Keratinocyte (primary cell): ENCODE data around the gene TIE1. TPM values are rescaled to one million over a fixed set of nuclear protein-coding genes. Genes with fewer than 3 reads are reported as not detected.

Source experiments
- DNase-seq: peaks from one replicate; pipeline ENCODE4 v3.0.0-alpha.2; 2011; ENCODE audit warnings: low read depth, missing footprints, low spot score
- FAIRE-seq: peaks from 2 replicates; lab custom pipeline; 2011; peaks lifted over from hg19 to GRCh38; lab: Jason Lieb, UNC
- H2AFZ ChIP-seq: 2 replicates; pipeline ENCODE4 v1.6.0; 2012; ENCODE audit warnings: low read length, control low read depth, inconsistent platforms; ENCODE audit not compliant: control insufficient read depth
- H3K27ac ChIP-seq: 2 replicates; pipeline ENCODE4 v1.5.1; 2011; ENCODE audit warnings: low read length; ENCODE audit not compliant: control insufficient read depth, insufficient read depth
- H3K27me3 ChIP-seq: 3 replicates; pipeline ENCODE4 v1.6.0; 2011; ENCODE audit warnings: low read length; ENCODE audit not compliant: control insufficient read depth, insufficient read depth; ENCODE audit errors: extremely low read depth
- H3K36me3 ChIP-seq, 2 experiments: 2 replicates in 1 of 2; 3 replicates in 1 of 2; pipeline ENCODE4 v1.5.1; 2011; ENCODE audit warnings: low read length in 2 of 2, mild to moderate bottlenecking in 1 of 2; ENCODE audit not compliant: control insufficient read depth in 2 of 2, insufficient read depth in 2 of 2; ENCODE audit errors: extremely low read depth in 1 of 2
- H3K4me1 ChIP-seq: 3 replicates; pipeline ENCODE4 v1.5.1; 2011; ENCODE audit warnings: low read length; ENCODE audit not compliant: control insufficient read depth, insufficient read depth; ENCODE audit errors: extremely low read depth
- H3K4me2 ChIP-seq: 3 replicates; pipeline ENCODE4 v1.6.0; 2011; ENCODE audit warnings: low read depth, low read length; ENCODE audit not compliant: control insufficient read depth, insufficient read depth; ENCODE audit errors: extremely low read depth
- H3K4me3 ChIP-seq, 3 experiments: fragments of 200-600 bp in 1 of 3; sonication (generic) in 1 of 3; 2 replicates in 2 of 3; 3 replicates in 1 of 3; pipeline ENCODE4 v1.5.1; 2011 to 2016; ENCODE audit warnings: low read length in 3 of 3, mild to moderate bottlenecking in 3 of 3, control low read depth in 2 of 3, inconsistent platforms in 1 of 3, low read depth in 1 of 3, mixed read lengths in 1 of 3, mixed run types in 1 of 3, moderate library complexity in 1 of 3; ENCODE audit not compliant: control insufficient read depth in 2 of 3, insufficient read depth in 2 of 3; ENCODE audit errors: extremely low read depth in 1 of 3
- H3K79me2 ChIP-seq: 2 replicates; pipeline ENCODE4 v1.6.0; 2012; ENCODE audit warnings: low read length; ENCODE audit not compliant: control insufficient read depth, insufficient read depth
- H3K9ac ChIP-seq: 3 replicates; pipeline ENCODE4 v1.6.0; 2011; ENCODE audit warnings: low read length; ENCODE audit not compliant: control insufficient read depth, insufficient read depth; ENCODE audit errors: extremely low read depth
- H3K9me1 ChIP-seq: 3 replicates; pipeline ENCODE4 v1.6.0; 2011; ENCODE audit warnings: low read length; ENCODE audit not compliant: control insufficient read depth, insufficient read depth; ENCODE audit errors: extremely low read depth
- H3K9me3 ChIP-seq: 2 replicates; pipeline ENCODE4 v1.5.1; 2012; ENCODE audit warnings: low read depth, low read length; ENCODE audit not compliant: control insufficient read depth
- H4K20me1 ChIP-seq: 3 replicates; pipeline ENCODE4 v1.6.0; 2011; ENCODE audit warnings: low read length; ENCODE audit not compliant: control insufficient read depth, insufficient read depth; ENCODE audit errors: extremely low read depth
- EZH2 ChIP-seq: IDR thresholded peaks from one replicate; pipeline ENCODE4 v1.6.1; 2012; ENCODE audit warnings: inconsistent platforms, mild to moderate bottlenecking, low read length, moderate library complexity
- dilution Hi-C: fragments of 300-500 bp; cut with MboI; formaldehyde crosslinking; loops from one replicate; pipeline ENCODE4 v1.7.0; 2020; ENCODE audit warnings: low sequenced_read_pairs; ENCODE audit not compliant: extremely low pct_ligation_motif_present
- polyA plus RNA-seq, 5 experiments: library from polyadenylated mRNA; depleted of rRNA in 3 of 5; stranded (reverse) in 3 of 5; stranded (forward) in 1 of 5; unstranded in 1 of 5; fragments of >200 nt; gene quantifications; 1 replicate in 1 of 5; 2 replicates in 3 of 5; 3 replicates in 1 of 5; pipeline versions ENCODE4 v1.2.1 to v1.2.3, GENCODE V29; 2011 to 2012; ENCODE audit warnings: missing spikeins in 2 of 5, low read depth in 1 of 5, low replicate concordance in 1 of 5
- TF ChIP-seq, protein P1 (sequence below), 3 experiments: IDR thresholded peaks in 1 of 3; conservative IDR thresholded peaks in 1 of 3; optimal IDR thresholded peaks in 1 of 3; 2 replicates in 2 of 3; 3 replicates in 1 of 3; pipeline versions ENCODE3 to v1.5.1; 2011; ENCODE audit warnings: low read length in 3 of 3, mild to moderate bottlenecking in 3 of 3, moderate library complexity in 2 of 3, control low read depth in 1 of 3, inconsistent platforms in 1 of 3; ENCODE audit not compliant: insufficient read depth in 2 of 3; ENCODE audit errors: extremely low read depth in 1 of 3

The TIE1 gene
- polyA plus RNA-seq, 1 donor (not counting 4 experiments of a cell fraction or from before 2014, with no cell fraction given), result not detected

DNA sequence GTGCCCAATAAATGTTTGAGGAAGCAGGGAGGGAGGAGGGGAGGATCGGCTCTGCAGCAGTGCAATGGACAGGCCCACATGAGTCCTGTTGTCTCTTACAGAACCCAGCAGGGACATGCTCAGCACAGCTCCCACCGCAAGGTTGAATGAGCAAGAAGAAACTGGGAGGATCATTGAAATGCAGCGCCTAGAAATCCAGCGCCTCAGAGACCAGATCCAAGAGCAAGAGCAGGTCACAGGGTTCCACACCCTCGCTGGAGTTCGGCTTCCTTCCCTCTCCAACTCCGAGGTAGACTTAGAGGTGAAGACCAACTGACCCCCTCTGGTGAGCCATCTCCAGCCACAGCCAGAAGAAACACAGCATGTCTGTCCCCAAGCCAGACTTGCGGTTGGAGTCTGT is 46.9 kb upstream of the TIE1 start:
- Histone ChIP-seq H2AFZ (no peak overlapping the region), H4K20me1 (no peaks in the 10 kb centered on the region), H3K27ac (no peak overlapping the region), H3K9ac (no peak overlapping the region), H3K79me2 (no peaks in the 10 kb centered on the region), H3K4me2 (no peak overlapping the region), H3K4me1 (no peaks in the 10 kb centered on the region), H3K9me1 (no peaks in the 10 kb centered on the region), H3K4me3 (no peak overlapping the region), H3K36me3 (no peaks in the 10 kb centered on the region), H3K27me3 (peaks cover 16% of the 10 kb centered on the region), H3K9me3 (no peaks in the 10 kb centered on the region)
- dilution Hi-C loops, result no loop called here
- DNase-seq, result no peak
- TF ChIP-seq EZH2, result no peak
- TF ChIP-seq, protein P1, sequence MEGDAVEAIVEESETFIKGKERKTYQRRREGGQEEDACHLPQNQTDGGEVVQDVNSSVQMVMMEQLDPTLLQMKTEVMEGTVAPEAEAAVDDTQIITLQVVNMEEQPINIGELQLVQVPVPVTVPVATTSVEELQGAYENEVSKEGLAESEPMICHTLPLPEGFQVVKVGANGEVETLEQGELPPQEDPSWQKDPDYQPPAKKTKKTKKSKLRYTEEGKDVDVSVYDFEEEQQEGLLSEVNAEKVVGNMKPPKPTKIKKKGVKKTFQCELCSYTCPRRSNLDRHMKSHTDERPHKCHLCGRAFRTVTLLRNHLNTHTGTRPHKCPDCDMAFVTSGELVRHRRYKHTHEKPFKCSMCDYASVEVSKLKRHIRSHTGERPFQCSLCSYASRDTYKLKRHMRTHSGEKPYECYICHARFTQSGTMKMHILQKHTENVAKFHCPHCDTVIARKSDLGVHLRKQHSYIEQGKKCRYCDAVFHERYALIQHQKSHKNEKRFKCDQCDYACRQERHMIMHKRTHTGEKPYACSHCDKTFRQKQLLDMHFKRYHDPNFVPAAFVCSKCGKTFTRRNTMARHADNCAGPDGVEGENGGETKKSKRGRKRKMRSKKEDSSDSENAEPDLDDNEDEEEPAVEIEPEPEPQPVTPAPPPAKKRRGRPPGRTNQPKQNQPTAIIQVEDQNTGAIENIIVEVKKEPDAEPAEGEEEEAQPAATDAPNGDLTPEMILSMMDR (optimal IDR thresholded peaks at IDR 0.05 in 1 of 3, IDR thresholded peaks at IDR 0.05 in 1 of 3, conservative IDR thresholded peaks at IDR 0.05 in 1 of 3; ENCODE audit: extremely low read depth in 1 of 3, insufficient read depth in 2 of 3, low read length in 3 of 3), result no peak
- FAIRE-seq, result no peak

DNA sequence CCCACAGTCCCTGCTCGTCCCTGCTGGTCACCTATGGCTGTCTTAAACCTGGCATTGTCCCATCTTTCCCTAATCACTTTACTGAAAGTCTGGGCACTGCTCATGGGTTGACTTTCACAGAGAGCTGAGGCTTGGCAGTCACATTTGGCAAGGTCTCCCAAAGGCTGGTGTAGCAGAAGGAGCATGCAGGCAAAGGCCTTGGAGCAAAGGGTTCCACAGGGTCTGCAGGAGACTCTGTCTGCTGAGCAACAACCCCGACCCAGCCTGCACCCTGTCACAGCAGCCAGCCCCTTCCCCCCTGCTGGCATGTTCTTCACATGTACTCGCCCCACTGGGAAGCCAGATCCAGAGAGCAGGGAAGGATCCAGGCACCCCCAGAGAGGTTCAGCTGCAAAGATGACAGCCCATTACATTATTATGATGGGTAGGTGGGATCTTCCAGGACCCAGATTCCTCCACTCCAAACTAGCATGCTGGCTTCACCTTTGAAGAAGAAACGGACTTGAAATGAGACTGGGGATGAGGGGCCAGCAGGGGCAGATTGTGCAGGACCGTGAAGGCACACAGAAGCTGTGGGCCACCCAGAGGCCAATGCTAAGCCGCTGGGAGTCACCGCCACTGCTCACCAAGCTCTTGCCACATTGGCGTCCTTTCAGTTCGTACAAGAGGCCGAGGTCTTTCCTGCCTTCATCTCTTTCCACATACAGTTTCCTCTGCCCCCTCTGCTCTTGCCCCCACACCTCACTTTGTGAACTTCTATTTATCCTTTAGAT is 45.2 kb upstream of the TIE1 start:
- FAIRE-seq, result no peak
- no peak overlapping the region for H2AFZ ChIP-seq
- dilution Hi-C loops, result no loop called here

More for the DNA sequence above, 45.2 kb upstream of the TIE1 start:
- Histone ChIP-seq H4K20me1 (no peaks in the 10 kb centered on the region), H3K27me3 (peaks cover 16% of the 10 kb centered on the region), H3K79me2 (no peaks in the 10 kb centered on the region), H3K9ac (no peak overlapping the region), H3K4me2 (no peak overlapping the region), H3K9me3 (no peaks in the 10 kb centered on the region), H3K9me1 (no peaks in the 10 kb centered on the region), H3K4me3 (no peak overlapping the region), H3K27ac (no peak overlapping the region), H3K36me3 (no peaks in the 10 kb centered on the region), H3K4me1 (no peaks in the 10 kb centered on the region)
- DNase-seq, result no peak
- TF ChIP-seq EZH2, result no peak
- TF ChIP-seq, protein P1 (optimal IDR thresholded peaks at IDR 0.05 in 1 of 3, IDR thresholded peaks at IDR 0.05 in 1 of 3, conservative IDR thresholded peaks at IDR 0.05 in 1 of 3; ENCODE audit: extremely low read depth in 1 of 3, insufficient read depth in 2 of 3, low read length in 3 of 3), result no peak
